H1 (cell line): Measurements from ENCODE around the gene NDUFB8. TPM values are rescaled to one million over a fixed set of nuclear protein-coding genes. Genes with fewer than 3 reads are reported as not detected.

Experiments
- CTCF ChIA-PET: fragments of 300-600 bp; sonication (Branson Sonifier 250); formaldehyde crosslinking; loops from one replicate; lab custom pipeline; 2021; ENCODE audit not compliant: partially characterized antibody; lab: Charles Lee
- POLR2A ChIA-PET: fragments of 300-600 bp; sonication (Branson Sonifier 250); formaldehyde crosslinking; loops from one replicate; lab custom pipeline; 2021; ENCODE audit warnings: inconsistent platforms; ENCODE audit not compliant: partially characterized antibody; lab: Charles Lee
- DNase-seq, 2 experiments: peaks; one replicate each; pipeline versions ENCODE4 v3.0.0 to v3.0.0-alpha.2; 2010 to 2022; ENCODE audit warnings: low spot score in 2 of 2, low read depth in 1 of 2, mixed read lengths in 1 of 2
- FAIRE-seq: peaks from 2 replicates; lab custom pipeline; 2011; peaks lifted over from hg19 to GRCh38; lab: Jason Lieb, UNC
- H2AFZ ChIP-seq: 2 replicates; pipeline ENCODE4 v1.8.1; 2012; ENCODE audit warnings: low read length, inconsistent platforms
- H2AK5ac ChIP-seq: 2 replicates; pipeline ENCODE4 v1.6.1; 2013; ENCODE audit warnings: low read depth, low read length
- H2BK120ac ChIP-seq: replicated peaks from 2 replicates; pipeline ENCODE3; 2013; ENCODE audit warnings: low read depth, low read length, inconsistent platforms
- H2BK12ac ChIP-seq: 2 replicates; pipeline ENCODE4 v1.6.1; 2013; ENCODE audit warnings: low read depth, low read length
- H2BK15ac ChIP-seq: 2 replicates; pipeline ENCODE4 v1.6.1; 2013; ENCODE audit warnings: low read length
- H2BK20ac ChIP-seq: 2 replicates; pipeline ENCODE4 v1.6.1; 2013; ENCODE audit warnings: low read length
- H2BK5ac ChIP-seq: 2 replicates; pipeline ENCODE4 v1.6.1; 2013; ENCODE audit warnings: low read depth, low read length
- H3K14ac ChIP-seq: 2 replicates; pipeline ENCODE4 v1.6.1; 2013; ENCODE audit warnings: inconsistent platforms; ENCODE audit not compliant: insufficient read length
- H3K18ac ChIP-seq: 2 replicates; pipeline ENCODE4 v1.6.1; 2013; ENCODE audit warnings: low read length; ENCODE audit errors: extremely low read depth
- H3K23ac ChIP-seq: 2 replicates; pipeline ENCODE4 v1.6.1; 2013; ENCODE audit warnings: inconsistent platforms; ENCODE audit not compliant: insufficient read length
- H3K23me2 ChIP-seq: 2 replicates; pipeline ENCODE4 v1.6.1; 2013; ENCODE audit warnings: low read depth, low read length
- H3K27ac ChIP-seq: 2 replicates; pipeline ENCODE4 v1.6.1; 2011; ENCODE audit warnings: low read depth, low read length, inconsistent platforms
- H3K27me3 ChIP-seq, 4 experiments: replicated peaks in 1 of 4; 1 replicate in 1 of 4; 2 replicates in 3 of 4; pipeline versions ENCODE4 v1.6.1 to v1.8.1; 2011 to 2013; ENCODE audit warnings: low read length in 3 of 4, mild to moderate bottlenecking in 3 of 4, inconsistent platforms in 2 of 4, mixed read lengths in 2 of 4, moderate library complexity in 1 of 4; ENCODE audit not compliant: control insufficient read depth in 3 of 4, insufficient read depth in 3 of 4; ENCODE audit errors: extremely low read depth in 1 of 4
- H3K36me3 ChIP-seq, 4 experiments: 2 replicates each; pipeline versions ENCODE4 v1.6.1 to v1.8.1; 2011 to 2013; ENCODE audit warnings: mild to moderate bottlenecking in 4 of 4, low read length in 3 of 4, moderate library complexity in 2 of 4, control low read depth in 1 of 4, inconsistent platforms in 1 of 4; ENCODE audit not compliant: insufficient read depth in 4 of 4, control insufficient read depth in 2 of 4
- H3K4ac ChIP-seq: replicated peaks from 2 replicates; pipeline ENCODE3; 2013; ENCODE audit warnings: low read length, low read depth, mixed read lengths, inconsistent platforms; ENCODE audit not compliant: insufficient read length
- H3K4me1 ChIP-seq, 4 experiments: replicated peaks in 1 of 4; 1 replicate in 1 of 4; 2 replicates in 3 of 4; pipeline versions ENCODE4 v1.6.1 to v1.8.1; 2011 to 2013; ENCODE audit warnings: low read length in 3 of 4, inconsistent platforms in 2 of 4, mixed read lengths in 1 of 4; ENCODE audit not compliant: insufficient read depth in 4 of 4, control insufficient read depth in 3 of 4
- H3K4me2 ChIP-seq, 2 experiments: 2 replicates each; pipeline versions ENCODE4 v1.6.1 to v1.8.1; 2011 to 2013; ENCODE audit warnings: low read depth in 2 of 2, low read length in 2 of 2, control low read depth in 1 of 2, inconsistent platforms in 1 of 2, mild to moderate bottlenecking in 1 of 2; ENCODE audit not compliant: insufficient read depth in 1 of 2
- H3K4me3 ChIP-seq, 4 experiments: fragments of 200-600, 300-600 bp in 1 of 4; sonication (generic), shearing (Covaris generic), sonication (Bioruptor Twin) in 1 of 4; 2 replicates each; pipeline versions ENCODE4 v1.5.1 to v1.8.1; 2011 to 2016; ENCODE audit warnings: low read length in 4 of 4, low read depth in 3 of 4, control low read depth in 2 of 4, inconsistent platforms in 2 of 4, mild to moderate bottlenecking in 2 of 4, mixed read lengths in 1 of 4, moderate library complexity in 1 of 4; ENCODE audit not compliant: insufficient read depth in 2 of 4; ENCODE audit errors: extremely low read depth in 1 of 4
- H3K56ac ChIP-seq: replicated peaks from 2 replicates; pipeline ENCODE3; 2013; ENCODE audit warnings: low read depth, mild to moderate bottlenecking, mixed read lengths, low read length, inconsistent platforms; ENCODE audit not compliant: insufficient read length
- H3K79me1 ChIP-seq: 2 replicates; pipeline ENCODE4 v1.6.1; 2013; ENCODE audit warnings: low read depth, low read length, control low read depth
- H3K79me2 ChIP-seq, 2 experiments: 2 replicates each; pipeline versions ENCODE4 v1.6.1 to v1.8.1; 2012 to 2013; ENCODE audit warnings: low read length in 2 of 2, mild to moderate bottlenecking in 2 of 2, inconsistent platforms in 1 of 2; ENCODE audit not compliant: insufficient read depth in 2 of 2, control insufficient read depth in 1 of 2
- H3K9ac ChIP-seq, 4 experiments: replicated peaks in 1 of 4; 1 replicate in 1 of 4; 2 replicates in 3 of 4; pipeline versions ENCODE4 v1.6.1 to v1.8.1; 2011 to 2013; ENCODE audit warnings: low read depth in 3 of 4, low read length in 3 of 4, control low read depth in 2 of 4, mild to moderate bottlenecking in 2 of 4, moderate library complexity in 2 of 4, inconsistent platforms in 1 of 4; ENCODE audit errors: extremely low read depth in 1 of 4
- H3K9me3 ChIP-seq, 2 experiments: 2 replicates each; pipeline versions ENCODE4 v1.6.1 to v1.8.1; 2012 to 2013; ENCODE audit warnings: mild to moderate bottlenecking in 2 of 2, moderate library complexity in 2 of 2, control low read depth in 1 of 2, inconsistent platforms in 1 of 2, low read depth in 1 of 2, low read length in 1 of 2, mixed read lengths in 1 of 2; ENCODE audit not compliant: insufficient read depth in 2 of 2
- H4K20me1 ChIP-seq, 2 experiments: replicated peaks in 1 of 2; 2 replicates each; pipeline versions ENCODE3 to v1.8.1; 2011 to 2013; ENCODE audit warnings: inconsistent platforms in 2 of 2, low read length in 2 of 2, mild to moderate bottlenecking in 1 of 2; ENCODE audit not compliant: insufficient read depth in 2 of 2, control insufficient read depth in 1 of 2
- H4K5ac ChIP-seq: 2 replicates; pipeline ENCODE4 v1.6.1; 2013; ENCODE audit warnings: low read length, low read depth, mixed read lengths, inconsistent platforms; ENCODE audit not compliant: insufficient read length
- H4K8ac ChIP-seq: 2 replicates; pipeline ENCODE4 v1.8.0; 2013; ENCODE audit warnings: mild to moderate bottlenecking, moderate library complexity, low read length, inconsistent platforms; ENCODE audit not compliant: insufficient read depth; ENCODE audit errors: extremely low read depth
- H4K91ac ChIP-seq: replicated peaks from 2 replicates; pipeline ENCODE3; 2013; ENCODE audit warnings: low read length, mixed read lengths, inconsistent platforms; ENCODE audit not compliant: insufficient read length
- ASH2L ChIP-seq: fragments of 200-600, 300-600 bp; sonication (generic); IDR thresholded peaks from one replicate; pipeline ENCODE4 v1.7.1; 2017; ENCODE audit warnings: low read length
- CBX8 ChIP-seq: fragments of 300-800, 300-1000 bp; sonication (generic); IDR thresholded peaks from 2 replicates; pipeline ENCODE4 v1.7.1; 2016; ENCODE audit warnings: low read depth, low read length, borderline replicate concordance
- EZH2 ChIP-seq: fragments of 200-600 bp; sonication (generic); IDR thresholded peaks from 2 replicates; pipeline ENCODE4 v1.7.1; 2012; ENCODE audit warnings: low read depth, mild to moderate bottlenecking, moderate library complexity, low read length, inconsistent platforms; ENCODE audit not compliant: severe bottlenecking
- JUND ChIP-seq: IDR thresholded peaks from 2 replicates; pipeline ENCODE4 v1.6.1; 2011; ENCODE audit warnings: mild to moderate bottlenecking, improper control_type of control experiment, low read length
- RFX5 ChIP-seq: IDR thresholded peaks from 2 replicates; pipeline ENCODE4 v1.6.1; 2011; ENCODE audit warnings: low read depth, low read length, improper control_type of control experiment, borderline replicate concordance
- SIN3A ChIP-seq, 2 experiments: IDR thresholded peaks in 1 of 2; conservative IDR thresholded peaks in 1 of 2; 2 replicates each; pipeline ENCODE4 v1.6.1; 2011 to 2012; ENCODE audit warnings: low read length in 2 of 2, improper control_type of control experiment in 1 of 2, low read depth in 1 of 2, mild to moderate bottlenecking in 1 of 2
- WGBS, 2 experiments: shearing (Covaris generic) in 1 of 2; methylation state at CpG; one replicate each; pipeline versions ENCODE4 v1.1.6 to v1.1.7; 2013 to 2015; ENCODE audit warnings: low lambda C conversion rate in 2 of 2, mixed read lengths in 2 of 2, inconsistent platforms in 1 of 2, low coverage in 1 of 2, missing lambda C conversion rate in 1 of 2; ENCODE audit not compliant: insufficient replicate concordance in 2 of 2, insufficient coverage in 1 of 2, insufficient read length in 1 of 2; ENCODE audit errors: extremely low coverage in 1 of 2, missing lambda C conversion rate in 1 of 2; 5-methylcytosine and 5-hydroxymethylcytosine counted together
- polyA plus RNA-seq, 7 experiments: library from polyadenylated mRNA; depleted of rRNA in 3 of 7; stranded (reverse) in 5 of 7; unstranded in 2 of 7; fragments of >200 nt in 5 of 7; fragments of 200-250 nt in 2 of 7; gene quantifications; 1 replicate in 5 of 7; 2 replicates in 1 of 7; 4 replicates in 1 of 7; pipeline versions ENCODE4 v1.2.1 to v1.2.3, GENCODE V29; 2011 to 2013; ENCODE audit warnings: missing spikeins in 2 of 7, mixed read lengths in 2 of 7
- total RNA-seq: library from RNA; stranded (reverse); fragmentation: NEBNext Ultra II Directional; extraction: Animal tissue kit (Norgen Biotek cat#: 25700); gene quantifications from 2 replicates; pipeline ENCODE4 v1.2.1, GENCODE V29; 2021
- TF ChIP-seq, protein P1 (sequence below): IDR thresholded peaks from 2 replicates; pipeline ENCODE4 v1.6.1; 2012; ENCODE audit warnings: inconsistent platforms
- TF ChIP-seq, protein P2 (sequence below): IDR thresholded peaks from 2 replicates; pipeline ENCODE4 v1.6.1; 2011; ENCODE audit warnings: low read length, improper control_type of control experiment
- TF ChIP-seq, protein P3 (sequence below): IDR thresholded peaks from 2 replicates; pipeline ENCODE4 v1.6.1; 2012; ENCODE audit warnings: low read length, inconsistent platforms

Gene NDUFB8
- total and polyA plus RNA-seq, 2 of the 8 experiments (the other 6 are each of a cell fraction or from before 2014, with no cell fraction given), result 175 to 455 TPM

DNA sequence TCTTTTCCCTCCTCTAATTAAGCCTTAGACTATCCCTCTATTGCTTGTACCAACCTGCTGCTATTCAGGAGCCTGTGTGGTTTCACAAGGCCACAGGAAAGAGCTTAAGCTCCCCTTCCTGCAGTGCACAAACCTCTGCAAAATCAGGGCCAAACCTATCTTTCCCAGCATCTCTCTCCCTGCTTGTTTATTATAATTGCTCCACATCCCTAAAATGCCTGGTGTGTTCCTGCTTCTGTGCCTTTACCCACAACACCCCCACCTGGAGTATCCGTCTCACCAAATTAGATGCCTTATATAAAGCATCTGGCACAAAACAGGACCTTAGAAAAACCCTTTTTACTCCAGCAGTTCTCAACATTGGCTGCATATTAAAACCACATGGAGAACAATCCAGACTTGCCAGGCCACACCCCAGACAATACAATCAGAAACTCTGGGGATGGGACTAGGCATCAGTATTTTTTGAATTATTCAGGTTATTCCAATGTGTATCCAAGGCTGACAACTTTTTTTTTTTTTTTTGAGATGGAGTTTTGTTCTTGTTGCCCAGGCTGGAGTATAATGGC lies 26.7 kb downstream of the NDUFB8 start:
- H2BK12ac ChIP-seq, result no peak overlapping the region
- DNase-seq (no peak), FAIRE-seq (no peak)
- no peak overlapping the region for H3K4me2 ChIP-seq
- no peak overlapping the region for H4K91ac ChIP-seq
- H3K79me2 ChIP-seq, result no peaks in the 10 kb centered on the region
- H3K4me3 ChIP-seq, result no peak overlapping the region
- no peak overlapping the region for H2BK20ac ChIP-seq
- H3K23me2 ChIP-seq, result no peaks in the 10 kb centered on the region; the same call in 1 of the 2 replicates
- H4K5ac ChIP-seq, result no peak overlapping the region
- POLR2A ChIA-PET, result interaction anchor here (1.5 kb wide), 1 partner anchor 20 kb away, joined by 3 read pairs; no protein-coding TSS in a partner anchor
- no peaks in the 10 kb centered on the region for H3K79me1 ChIP-seq
- H3K27me3 ChIP-seq, result peaks cover 0 to 24% (median 4%) of the 10 kb centered on the region in 4 experiments; a peak in 3 of 7 replicates
- CTCF ChIA-PET, result interaction anchor here (1.0 to 11.2 kb wide), 4 partner anchors 8 to 69 kb away, joined by 3 to 163 read pairs (median 12); no protein-coding TSS in a partner anchor
- H3K27ac ChIP-seq, result no peak overlapping the region
- WGBS, 2 experiments, result 100% methylated on average over 1 of the region's 1 CpG; no CpG with 5 or more reads in 1 of the 2 experiments
- no peak overlapping the region for H3K14ac ChIP-seq
- no peak overlapping the region for H2AK5ac ChIP-seq
- H4K8ac ChIP-seq, result no peak overlapping the region
- H2BK5ac ChIP-seq, result no peak overlapping the region
- H3K36me3 ChIP-seq, result no peaks in the 10 kb centered on the region
- H2BK15ac ChIP-seq, result no peak overlapping the region
- no peaks in the 10 kb centered on the region; a peak in 1 of 7 replicates for H3K4me1 ChIP-seq
- H3K4ac ChIP-seq, result no peak overlapping the region
- H3K23ac ChIP-seq, result no peak overlapping the region
- H3K9ac ChIP-seq, result no peak overlapping the region
- no peaks in the 10 kb centered on the region for H4K20me1 ChIP-seq
- H3K9me3 ChIP-seq, result no peaks in the 10 kb centered on the region
- H3K18ac ChIP-seq, result no peak overlapping the region
- H3K56ac ChIP-seq, result no peak overlapping the region
- H2AFZ ChIP-seq, result no peak overlapping the region
- no peak overlapping the region for H2BK120ac ChIP-seq
- TF ChIP-seq RFX5, result no peak
- TF ChIP-seq JUND, result no peak
- TF ChIP-seq SIN3A (conservative IDR thresholded peaks at IDR 0.05 in 1 of 2, IDR thresholded peaks at IDR 0.05 in 1 of 2; ENCODE audit: low read depth in 1 of 2, low read length in 2 of 2), result no peak
- TF ChIP-seq, protein P1, sequence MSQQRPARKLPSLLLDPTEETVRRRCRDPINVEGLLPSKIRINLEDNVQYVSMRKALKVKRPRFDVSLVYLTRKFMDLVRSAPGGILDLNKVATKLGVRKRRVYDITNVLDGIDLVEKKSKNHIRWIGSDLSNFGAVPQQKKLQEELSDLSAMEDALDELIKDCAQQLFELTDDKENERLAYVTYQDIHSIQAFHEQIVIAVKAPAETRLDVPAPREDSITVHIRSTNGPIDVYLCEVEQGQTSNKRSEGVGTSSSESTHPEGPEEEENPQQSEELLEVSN, result no peak
- TF ChIP-seq, protein P2, sequence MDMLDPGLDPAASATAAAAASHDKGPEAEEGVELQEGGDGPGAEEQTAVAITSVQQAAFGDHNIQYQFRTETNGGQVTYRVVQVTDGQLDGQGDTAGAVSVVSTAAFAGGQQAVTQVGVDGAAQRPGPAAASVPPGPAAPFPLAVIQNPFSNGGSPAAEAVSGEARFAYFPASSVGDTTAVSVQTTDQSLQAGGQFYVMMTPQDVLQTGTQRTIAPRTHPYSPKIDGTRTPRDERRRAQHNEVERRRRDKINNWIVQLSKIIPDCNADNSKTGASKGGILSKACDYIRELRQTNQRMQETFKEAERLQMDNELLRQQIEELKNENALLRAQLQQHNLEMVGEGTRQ, result no peak
- TF ChIP-seq, protein P3, sequence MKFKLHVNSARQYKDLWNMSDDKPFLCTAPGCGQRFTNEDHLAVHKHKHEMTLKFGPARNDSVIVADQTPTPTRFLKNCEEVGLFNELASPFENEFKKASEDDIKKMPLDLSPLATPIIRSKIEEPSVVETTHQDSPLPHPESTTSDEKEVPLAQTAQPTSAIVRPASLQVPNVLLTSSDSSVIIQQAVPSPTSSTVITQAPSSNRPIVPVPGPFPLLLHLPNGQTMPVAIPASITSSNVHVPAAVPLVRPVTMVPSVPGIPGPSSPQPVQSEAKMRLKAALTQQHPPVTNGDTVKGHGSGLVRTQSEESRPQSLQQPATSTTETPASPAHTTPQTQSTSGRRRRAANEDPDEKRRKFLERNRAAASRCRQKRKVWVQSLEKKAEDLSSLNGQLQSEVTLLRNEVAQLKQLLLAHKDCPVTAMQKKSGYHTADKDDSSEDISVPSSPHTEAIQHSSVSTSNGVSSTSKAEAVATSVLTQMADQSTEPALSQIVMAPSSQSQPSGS, result no peak
- TF ChIP-seq ASH2L, result no peak
- TF ChIP-seq EZH2, result no peak
- TF ChIP-seq CBX8, result no peak
